GM19239 (cell line): Measurements from ENCODE around the gene ERBB4.
"Not testable (repeated sequence)": the region's sequence is repeated elsewhere in the genome, so short reads cannot be mapped to it uniquely, and the experiment has no call there.

Source experiments
- DNase-seq: peaks from one replicate; pipeline ENCODE4 v3.0.0; 2011; ENCODE audit warnings: low spot score; ENCODE audit not compliant: insufficient read length
- FAIRE-seq: peaks from 2 replicates; lab custom pipeline; 2011; peaks lifted over from hg19 to GRCh38; lab: Jason Lieb, UNC

The ERBB4 gene

DNA sequence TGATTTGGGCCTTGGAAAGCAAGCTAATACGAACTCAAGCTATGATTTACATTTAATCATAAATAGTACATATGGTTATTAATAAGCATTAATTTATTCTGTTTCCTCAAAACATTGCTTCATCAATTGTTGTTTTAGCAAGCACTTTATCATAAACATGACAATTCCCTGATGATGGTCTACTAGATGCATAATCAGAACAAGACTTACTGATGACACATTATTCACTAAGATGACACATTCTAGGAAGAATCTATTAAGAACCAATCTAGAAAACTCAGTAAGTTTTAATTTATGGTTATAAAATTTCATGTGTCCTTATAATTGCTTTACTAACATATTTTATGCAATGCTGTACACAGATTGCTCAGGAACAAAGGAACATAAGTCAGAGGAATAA, 815.2 kb downstream of the ERBB4 start:
- FAIRE-seq (no peak), DNase-seq (no peak)

- DNase-seq (no peak), FAIRE-seq (no peak)
Measured at GRCh38 chr2:211722928-211723327, 815.7 kb downstream of the ERBB4 start.

DNA sequence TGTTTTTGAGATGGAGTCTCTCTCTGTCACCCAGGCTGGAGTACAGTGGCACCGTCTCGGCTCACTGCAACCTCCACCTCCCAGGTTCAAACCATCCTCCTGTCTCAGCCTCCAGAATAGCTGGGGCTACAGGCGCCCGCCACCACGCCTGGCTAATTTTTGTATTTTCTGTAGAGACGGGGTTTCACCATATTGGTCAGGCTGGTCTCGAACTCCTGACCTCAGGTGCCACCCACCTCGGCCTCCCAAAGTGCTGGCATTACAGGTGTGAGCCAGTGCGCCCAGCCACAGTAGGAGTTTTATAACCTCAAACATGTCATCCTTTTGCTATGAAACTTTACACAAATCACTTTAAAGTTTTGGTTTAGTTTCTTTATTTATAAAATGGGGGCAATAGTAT, 816.7 kb downstream of the ERBB4 start:
- FAIRE-seq, DNase-seq: not testable (repeated sequence)

DNA sequence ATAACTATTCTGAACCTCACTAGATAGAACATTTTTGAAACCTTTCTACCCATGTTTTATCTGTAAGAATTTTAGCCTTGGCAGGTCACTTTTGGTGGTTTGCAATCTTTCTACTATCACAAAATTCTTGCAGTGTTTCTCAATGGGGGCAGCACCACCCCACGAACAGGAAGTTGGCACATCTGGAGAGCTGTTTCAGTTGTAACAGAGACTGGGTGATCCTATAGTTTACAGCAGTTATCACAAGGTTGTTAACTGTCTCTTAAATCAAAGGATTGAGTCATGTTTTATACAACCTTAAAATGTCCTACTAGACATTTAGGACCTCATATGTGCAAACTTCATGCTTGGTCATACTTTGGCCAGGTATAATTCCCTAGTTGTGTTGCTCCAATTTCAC, 829.2 kb downstream of the ERBB4 start:
- DNase-seq (no peak), FAIRE-seq (no peak)

GRCh38 chr2:211692689-211693088, 845.9 kb downstream of the ERBB4 start:
- DNase-seq, result no peak
- no peak for FAIRE-seq

GRCh38 chr2:211690736-211691135, 847.9 kb downstream of the ERBB4 start:
- FAIRE-seq, result no peak
- DNase-seq, result no peak

- no peak for DNase-seq
- no peak for FAIRE-seq
Measured at GRCh38 chr2:211688196-211688595, 850.4 kb downstream of the ERBB4 start.

- DNase-seq (no peak), FAIRE-seq (no peak)
Measured at GRCh38 chr2:211674715-211675114, 863.9 kb downstream of the ERBB4 start.

DNA sequence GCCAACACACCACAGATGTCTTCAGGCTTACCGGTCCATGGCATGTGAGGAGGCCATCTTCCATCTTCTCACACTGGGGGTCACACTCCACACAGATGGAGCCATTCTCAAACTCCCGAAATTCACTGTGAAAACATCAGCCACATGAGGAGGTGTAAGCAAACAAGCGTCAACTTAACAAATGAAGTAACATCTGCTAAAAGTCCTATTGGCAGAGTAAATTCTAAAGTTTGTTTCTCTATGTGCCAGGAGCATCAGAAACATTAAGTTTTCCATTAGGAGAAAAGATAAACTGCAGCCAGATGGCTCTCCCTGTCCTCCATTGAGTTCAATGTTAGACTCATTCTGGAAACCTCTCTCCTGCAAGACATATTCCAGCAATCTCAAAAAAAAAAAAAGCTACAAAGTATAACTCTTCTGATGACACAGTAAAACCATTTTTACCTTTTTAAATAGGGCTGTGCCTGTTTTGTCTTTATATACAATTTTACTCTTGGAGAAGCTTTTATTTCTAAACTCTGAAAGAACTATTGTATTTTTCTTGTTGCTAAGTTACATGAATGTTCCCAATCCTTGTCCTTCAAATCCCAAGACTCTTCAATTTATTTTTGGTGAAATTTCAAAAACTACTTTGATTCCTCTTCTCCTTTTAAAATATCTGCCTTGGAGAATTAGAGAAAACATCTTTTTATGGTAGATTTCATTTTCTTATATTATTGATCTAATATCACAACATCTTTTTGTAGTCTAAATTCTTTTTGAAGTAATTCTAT, 865.3 kb downstream of the ERBB4 start:
- FAIRE-seq (no peak), DNase-seq (no peak)

- no peak for FAIRE-seq
- no peak for DNase-seq
Measured at GRCh38 chr2:211671977-211672376, 866.6 kb downstream of the ERBB4 start.

DNA sequence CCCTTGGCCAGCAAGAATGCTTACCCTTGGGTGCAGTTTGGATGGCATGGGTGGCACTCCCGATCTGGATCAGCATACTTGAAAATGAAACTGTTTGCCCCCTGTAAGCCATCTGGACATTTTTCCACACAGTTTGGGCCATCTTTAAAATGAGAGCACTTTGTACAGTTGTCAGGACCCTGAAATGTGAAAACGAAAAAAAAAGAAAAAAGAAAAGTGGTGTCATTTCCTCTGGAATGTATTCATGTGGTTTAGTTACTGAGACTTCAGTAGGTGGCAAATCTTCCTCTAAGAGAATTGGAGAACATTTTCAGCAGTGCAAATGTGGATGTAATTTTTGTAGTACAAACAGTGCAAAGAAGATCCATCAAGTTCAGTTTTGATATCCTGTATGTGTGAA, 873.3 kb downstream of the ERBB4 start:
- DNase-seq, result no peak
- FAIRE-seq, result no peak

GRCh38 chr2:211664321-211664720, 874.3 kb downstream of the ERBB4 start:
- FAIRE-seq (no peak), DNase-seq (no peak)

- FAIRE-seq (no peak), DNase-seq (no peak)
Measured at GRCh38 chr2:211654211-211654780, 884.3 kb downstream of the ERBB4 start.

GRCh38 chr2:211652327-211652726, 886.3 kb downstream of the ERBB4 start:
- FAIRE-seq (no peak), DNase-seq (no peak)

- no peak for FAIRE-seq
Measured at GRCh38 chr2:211649331-211649730, 889.3 kb downstream of the ERBB4 start.

GRCh38 chr2:211631503-211631902, 907.1 kb downstream of the ERBB4 start:
- FAIRE-seq (no peak), DNase-seq (no peak)

More at GRCh38 chr2:211649331-211649730, 889.3 kb downstream of the ERBB4 start:
- no peak for DNase-seq

DNA sequence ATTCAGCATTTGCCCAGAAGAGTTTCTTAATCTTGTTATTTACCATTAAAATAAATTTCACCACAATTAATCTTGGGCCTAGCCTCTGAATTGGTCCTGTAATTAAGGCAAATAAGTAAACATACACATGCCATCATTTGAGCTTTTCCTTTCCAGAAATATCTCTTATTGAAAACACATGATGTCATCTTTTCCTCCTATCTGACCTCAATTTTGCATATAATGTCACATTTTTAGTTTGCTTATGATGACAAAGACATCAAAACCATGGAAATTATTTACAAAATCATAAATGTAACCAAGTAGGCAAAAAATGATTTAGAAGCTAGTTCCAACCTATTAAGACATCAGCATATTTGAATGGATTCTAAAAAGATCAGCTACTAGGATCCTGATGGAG, 915.5 kb downstream of the ERBB4 start:
- no peak for FAIRE-seq

DNA sequence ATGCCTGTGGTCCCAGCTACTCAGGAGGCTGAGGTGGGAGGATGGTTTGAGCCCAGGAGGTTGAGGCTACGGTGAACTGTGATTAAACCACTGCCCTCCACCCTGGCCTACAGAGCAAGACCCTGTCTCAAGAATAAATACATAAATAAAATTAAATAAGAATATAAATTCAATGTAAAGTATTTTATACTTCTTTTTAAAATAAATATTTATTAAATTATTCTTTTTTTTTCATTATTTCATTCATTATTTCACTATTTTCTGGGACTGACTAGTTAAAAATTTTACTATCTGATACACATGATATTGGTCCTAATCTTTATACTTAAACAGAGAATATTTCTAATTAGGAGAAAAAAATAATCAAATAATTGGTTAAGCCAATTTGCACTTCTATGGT, 917.6 kb downstream of the ERBB4 start:
- DNase-seq (no peak), FAIRE-seq (no peak)

More for the DNA sequence above, 915.5 kb downstream of the ERBB4 start:
- DNase-seq, result no peak

DNA sequence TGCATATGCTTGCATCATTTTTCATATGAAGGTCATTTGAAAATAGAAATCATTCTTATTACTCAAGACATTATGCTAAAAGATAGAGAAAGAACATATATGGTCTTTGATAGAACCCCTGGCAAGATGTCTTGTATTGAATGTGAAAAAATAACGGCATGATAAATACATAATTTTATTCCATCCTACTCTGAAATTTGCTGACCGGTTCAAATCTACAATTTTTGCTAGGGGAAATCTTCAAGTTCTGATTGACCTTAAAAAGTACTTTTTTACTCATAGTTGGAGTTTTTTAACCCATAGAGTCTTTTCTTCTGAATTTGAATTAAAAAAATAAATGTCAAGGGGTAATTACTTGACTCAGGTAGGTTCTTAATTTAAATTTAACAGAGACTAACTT, 920.8 kb downstream of the ERBB4 start:
- no peak for FAIRE-seq
- no peak for DNase-seq

GRCh38 chr2:211611621-211612020, 927.0 kb downstream of the ERBB4 start:
- FAIRE-seq (no peak), DNase-seq (no peak)

GRCh38 chr2:211611061-211611518, 927.5 kb downstream of the ERBB4 start:
- DNase-seq, result no peak
- FAIRE-seq, result no peak

- DNase-seq (no peak), FAIRE-seq (no peak)
Measured at GRCh38 chr2:211609127-211609526, 929.5 kb downstream of the ERBB4 start.
